Esophagus muscularis mucosa (tissue), 4 donors: ENCODE results near the gene CCNB1IP1. TPM values are rescaled to one million over a fixed set of nuclear protein-coding genes. Genes with fewer than 3 reads are reported as not detected.
"Not testable (repeated sequence)": the region's sequence is repeated elsewhere in the genome, so short reads cannot be mapped to it uniquely, and the experiment has no call there.

ENCODE experiments used
- DNase-seq: peaks from one replicate; pipeline ENCODE4 v3.0.0-alpha.2; 2017; ENCODE audit errors: extremely low spot score
- H3K27ac ChIP-seq, 4 donors: fragments of 200-600 bp; sonication (generic); replicated peaks in 1 of 4; 1 replicate in 3 of 4; 2 replicates in 1 of 4; pipeline ENCODE4 v1.5.1; 2016 to 2019; ENCODE audit warnings: mild to moderate bottlenecking in 1 of 4
- H3K27me3 ChIP-seq, 4 donors: fragments of 200-600 bp; sonication (generic); one replicate each; pipeline versions ENCODE4 v1.5.1 to v1.6.0; 2016 to 2019
- H3K36me3 ChIP-seq, 4 donors: fragments of 200-600 bp; sonication (generic); one replicate each; pipeline ENCODE4 v1.5.1; 2016 to 2019
- H3K4me1 ChIP-seq, 4 donors: fragments of 200-600 bp; sonication (generic); one replicate each; pipeline ENCODE4 v1.5.1; 2016 to 2019
- H3K4me3 ChIP-seq, 4 donors: fragments of 200-600 bp; sonication (generic); 1 replicate in 2 of 4; 2 replicates in 2 of 4; pipeline ENCODE4 v1.5.1; 2016 to 2019; ENCODE audit warnings: mild to moderate bottlenecking in 4 of 4, moderate library complexity in 1 of 4
- H3K9me3 ChIP-seq, 4 donors: fragments of 200-600 bp; sonication (generic); 1 replicate in 3 of 4; 2 replicates in 1 of 4; pipeline ENCODE4 v1.5.1; 2016 to 2019
- CTCF ChIP-seq, 3 experiments: fragments of 200-600 bp in 2 of 3; fragments of 450-650 bp in 1 of 3; sonication (generic) in 2 of 3; IDR thresholded peaks; one replicate each; pipeline ENCODE4 v1.5.1; 2017 to 2019; ENCODE audit warnings: antibody characterized with exemption in 3 of 3, mild to moderate bottlenecking in 2 of 3, moderate library complexity in 1 of 3
- EP300 ChIP-seq: sonication (generic); formaldehyde crosslinking; IDR thresholded peaks from one replicate; pipeline ENCODE4 v1.6.1; 2017; ENCODE audit warnings: antibody characterized with exemption
- POLR2A ChIP-seq: fragments of 450-650 bp; IDR thresholded peaks from one replicate; pipeline ENCODE4 v1.6.1; 2017; ENCODE audit warnings: antibody characterized with exemption, moderate library complexity, mild to moderate bottlenecking, low read depth
- POLR2AphosphoS5 ChIP-seq, 2 donors: sonication (generic); formaldehyde crosslinking; IDR thresholded peaks; one replicate each; pipeline ENCODE4 v1.6.1; 2017; ENCODE audit warnings: antibody characterized with exemption in 2 of 2
- WGBS: methylation state at CpG from one replicate; pipeline ENCODE4 v1.1.5; 2018; 5-methylcytosine and 5-hydroxymethylcytosine counted together
- intact Hi-C: fragments of 100-400 bp; cut with DNase I; formaldehyde crosslinking; loops from one replicate; pipeline ENCODE4 v1.15.1; 2023
- total RNA-seq, 4 donors: library from RNA; depleted of rRNA; stranded (reverse); fragments of >200 nt; gene quantifications; one replicate each; pipeline versions ENCODE4 v1.1.0 to v1.2.1, GENCODE V29; 2016

Gene CCNB1IP1
- total RNA-seq, 4 donors from 2014 or later = 31.8 to 60.6 (median 42.0) TPM

GRCh38 chr14:20377171-20377570 lies 44.1 kb upstream of the CCNB1IP1 start:
- peaks cover 0 to 5% (median 0%) of the 10 kb centered on the region in 4 donors for H3K4me1 ChIP-seq
- intact Hi-C loops = no loop called here
- no peak for TF ChIP-seq CTCF (IDR thresholded peaks at IDR 0.05)
- no peak for TF ChIP-seq POLR2AphosphoS5 (IDR thresholded peaks at IDR 0.05)
- no peak for TF ChIP-seq POLR2A
- TF ChIP-seq EP300 = no peak
- no peaks in the 10 kb centered on the region for H3K9me3 ChIP-seq
- no peaks in the 10 kb centered on the region for H3K27me3 ChIP-seq
- H3K27ac ChIP-seq = no peak overlapping the region
- no peak overlapping the region for H3K4me3 ChIP-seq
- DNase-seq = no peak
- 94% methylated on average over 2 of the region's 2 CpGs for WGBS
- peaks cover 87 to 100% (median 100%) of the 10 kb centered on the region in 4 donors for H3K36me3 ChIP-seq

- WGBS = 89% methylated on average over 12 of the region's 12 CpGs
These were observed 43.1 kb upstream of the CCNB1IP1 start for GRCh38 chr14:20376071-20376588.

GRCh38 chr14:20375471-20375870 lies 42.4 kb upstream of the CCNB1IP1 start:
- no peak for TF ChIP-seq POLR2AphosphoS5 (IDR thresholded peaks at IDR 0.05)
- TF ChIP-seq CTCF (IDR thresholded peaks at IDR 0.05) = no peak
- no peak for TF ChIP-seq EP300
- no peak for TF ChIP-seq POLR2A
- no peak for DNase-seq
- H3K9me3 ChIP-seq = no peaks in the 10 kb centered on the region
- no peak overlapping the region for H3K27ac ChIP-seq
- peaks cover 0 to 5% (median 0%) of the 10 kb centered on the region in 4 donors for H3K4me1 ChIP-seq
- intact Hi-C loops = no loop called here
- H3K36me3 ChIP-seq = peaks cover 87 to 100% (median 100%) of the 10 kb centered on the region in 4 donors
- H3K27me3 ChIP-seq = no peaks in the 10 kb centered on the region
- no peak overlapping the region for H3K4me3 ChIP-seq
- WGBS = 92% methylated on average over 3 of the region's 3 CpGs

More at GRCh38 chr14:20376071-20376588, 43.1 kb upstream of the CCNB1IP1 start:
- DNase-seq = no peak
- Histone ChIP-seq H3K4me1 (peaks cover 0 to 5% (median 0%) of the 10 kb centered on the region in 4 donors), H3K27ac (no peak overlapping the region), H3K27me3 (no peaks in the 10 kb centered on the region), H3K9me3 (no peaks in the 10 kb centered on the region), H3K36me3 (peaks cover 87 to 100% (median 100%) of the 10 kb centered on the region in 4 donors), H3K4me3 (no peak overlapping the region)
- intact Hi-C loops = no loop called here
- TF ChIP-seq EP300 (no peak), POLR2A (no peak), POLR2AphosphoS5 (IDR thresholded peaks at IDR 0.05) (no peak), CTCF (IDR thresholded peaks at IDR 0.05) (no peak)

- H3K27ac ChIP-seq = no peak overlapping the region
- WGBS = 78% methylated on average over 5 of the region's 5 CpGs
- intact Hi-C loops = no loop called here
- peaks cover 0 to 5% (median 0%) of the 10 kb centered on the region in 4 donors for H3K4me1 ChIP-seq
- no peak for TF ChIP-seq EP300
- peaks cover 85 to 100% (median 100%) of the 10 kb centered on the region in 4 donors for H3K36me3 ChIP-seq
- H3K4me3 ChIP-seq = no peak overlapping the region
- DNase-seq = no peak
- H3K27me3 ChIP-seq = no peaks in the 10 kb centered on the region
- H3K9me3 ChIP-seq = no peaks in the 10 kb centered on the region
These were observed 39.7 kb upstream of the CCNB1IP1 start for GRCh38 chr14:20372796-20373195.

- intact Hi-C loops = no loop called here
- peaks cover 50 to 94% (median 78%) of the 10 kb centered on the region in 4 donors for H3K36me3 ChIP-seq
- no peak overlapping the region for H3K4me3 ChIP-seq
- H3K9me3 ChIP-seq = no peaks in the 10 kb centered on the region
- no peaks in the 10 kb centered on the region for H3K27me3 ChIP-seq
- H3K27ac ChIP-seq = no peak overlapping the region
- no peaks in the 10 kb centered on the region for H3K4me1 ChIP-seq
- no peak for TF ChIP-seq POLR2A
- no peak for TF ChIP-seq CTCF (IDR thresholded peaks at IDR 0.05)
- no peak for TF ChIP-seq EP300
- no peak for TF ChIP-seq POLR2AphosphoS5 (IDR thresholded peaks at IDR 0.05)
- DNase-seq = no peak
These were observed 32.8 kb upstream of the CCNB1IP1 start for GRCh38 chr14:20365928-20366327.

- intact Hi-C loops, H3K4me1 ChIP-seq, H3K27ac ChIP-seq, H3K27me3 ChIP-seq, DNase-seq, H3K4me3 ChIP-seq, H3K9me3 ChIP-seq: not testable (repeated sequence)
- peaks cover 20 to 77% (median 58%) of the 10 kb centered on the region in 4 donors for H3K36me3 ChIP-seq
- 58% methylated on average over 3 of the region's 3 CpGs for WGBS
These were observed 25.4 kb upstream of the CCNB1IP1 start for GRCh38 chr14:20358474-20358873.
